ENCODE data around the gene CTH.
"Not testable (repeated sequence)": the region's sequence is repeated elsewhere in the genome, so short reads cannot be mapped to it uniquely, and the experiment has no call there.

The CTH gene

GRCh38 chr1:70458131-70458530 is 47.1 kb downstream of the CTH start:
- H3K4me3 ChIP-seq (replicated peaks in 1 of 2; ENCODE audit: low read depth in 2 of 2, low read length in 2 of 2), result no peak overlapping the region
- no peak for DNase-seq (ENCODE audit: low read depth in 2 of 2)
- TF ChIP-seq CTCF (IDR thresholded peaks at IDR 0.05; ENCODE audit: low read depth, low read length), result no peak

- DNase-seq (ENCODE audit: low read depth in 2 of 2), result peak; percentile 33 to 42
- no peak for TF ChIP-seq CTCF (IDR thresholded peaks at IDR 0.05; ENCODE audit: low read depth, low read length)
- H3K4me3 ChIP-seq (replicated peaks in 1 of 2; ENCODE audit: low read depth in 2 of 2, low read length in 2 of 2), result no peak overlapping the region
These were observed 48.6 kb downstream of the CTH start for GRCh38 chr1:70459496-70460225.

- DNase-seq (ENCODE audit: low read depth in 2 of 2); H3K4me3 ChIP-seq (replicated peaks in 1 of 2; ENCODE audit: low read depth in 2 of 2, low read length in 2 of 2): not testable (repeated sequence)
These were observed 50.0 kb downstream of the CTH start for GRCh38 chr1:70460740-70461713.

- no peak for DNase-seq (ENCODE audit: low read depth in 2 of 2)
- no peak overlapping the region for H3K4me3 ChIP-seq (replicated peaks in 1 of 2; ENCODE audit: low read depth in 2 of 2, low read length in 2 of 2)
- TF ChIP-seq CTCF (IDR thresholded peaks at IDR 0.05; ENCODE audit: low read depth, low read length), result no peak
These were observed 51.5 kb downstream of the CTH start for GRCh38 chr1:70462611-70463010.

- no peak for TF ChIP-seq CTCF (IDR thresholded peaks at IDR 0.05; ENCODE audit: low read depth, low read length)
These were observed 54.8 kb downstream of the CTH start for GRCh38 chr1:70465911-70466310.

GRCh38 chr1:70467531-70467930 is 56.5 kb downstream of the CTH start:
- no peak overlapping the region for H3K4me3 ChIP-seq (replicated peaks in 1 of 2; ENCODE audit: low read depth in 2 of 2, low read length in 2 of 2)
- DNase-seq (ENCODE audit: low read depth in 2 of 2), result no peak
- no peak for TF ChIP-seq CTCF (IDR thresholded peaks at IDR 0.05; ENCODE audit: low read depth, low read length)

More at GRCh38 chr1:70465911-70466310, 54.8 kb downstream of the CTH start:
- H3K4me3 ChIP-seq (replicated peaks in 1 of 2; ENCODE audit: low read depth in 2 of 2, low read length in 2 of 2), result no peak overlapping the region
- DNase-seq (ENCODE audit: low read depth in 2 of 2), result no peak

GRCh38 chr1:70468180-70468579 is 57.1 kb downstream of the CTH start:
- H3K4me3 ChIP-seq (replicated peaks in 1 of 2; ENCODE audit: low read depth in 2 of 2, low read length in 2 of 2), result no peak overlapping the region
- no peak for DNase-seq (ENCODE audit: low read depth in 2 of 2)
- no peak for TF ChIP-seq CTCF (IDR thresholded peaks at IDR 0.05; ENCODE audit: low read depth, low read length)

GRCh38 chr1:70469184-70469583 is 58.1 kb downstream of the CTH start:
- not testable (repeated sequence) for H3K4me3 ChIP-seq (replicated peaks in 1 of 2; ENCODE audit: low read depth in 2 of 2, low read length in 2 of 2)
- peak in 1 of 2 donors; percentile 9 for DNase-seq (ENCODE audit: low read depth in 2 of 2)
